HG03095 (cell line): ENCODE data around the gene ZNF213.

Source experiments
- ATAC-seq: cut with Tn5 transposase; IDR thresholded peaks from one replicate; pipeline ENCODE4 v1.9.1; 2021; ENCODE audit warnings: moderate library complexity; ENCODE audit not compliant: unreplicated experiment

Gene ZNF213, protein sequence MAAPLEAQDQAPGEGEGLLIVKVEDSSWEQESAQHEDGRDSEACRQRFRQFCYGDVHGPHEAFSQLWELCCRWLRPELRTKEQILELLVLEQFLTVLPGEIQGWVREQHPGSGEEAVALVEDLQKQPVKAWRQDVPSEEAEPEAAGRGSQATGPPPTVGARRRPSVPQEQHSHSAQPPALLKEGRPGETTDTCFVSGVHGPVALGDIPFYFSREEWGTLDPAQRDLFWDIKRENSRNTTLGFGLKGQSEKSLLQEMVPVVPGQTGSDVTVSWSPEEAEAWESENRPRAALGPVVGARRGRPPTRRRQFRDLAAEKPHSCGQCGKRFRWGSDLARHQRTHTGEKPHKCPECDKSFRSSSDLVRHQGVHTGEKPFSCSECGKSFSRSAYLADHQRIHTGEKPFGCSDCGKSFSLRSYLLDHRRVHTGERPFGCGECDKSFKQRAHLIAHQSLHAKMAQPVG

DNA sequence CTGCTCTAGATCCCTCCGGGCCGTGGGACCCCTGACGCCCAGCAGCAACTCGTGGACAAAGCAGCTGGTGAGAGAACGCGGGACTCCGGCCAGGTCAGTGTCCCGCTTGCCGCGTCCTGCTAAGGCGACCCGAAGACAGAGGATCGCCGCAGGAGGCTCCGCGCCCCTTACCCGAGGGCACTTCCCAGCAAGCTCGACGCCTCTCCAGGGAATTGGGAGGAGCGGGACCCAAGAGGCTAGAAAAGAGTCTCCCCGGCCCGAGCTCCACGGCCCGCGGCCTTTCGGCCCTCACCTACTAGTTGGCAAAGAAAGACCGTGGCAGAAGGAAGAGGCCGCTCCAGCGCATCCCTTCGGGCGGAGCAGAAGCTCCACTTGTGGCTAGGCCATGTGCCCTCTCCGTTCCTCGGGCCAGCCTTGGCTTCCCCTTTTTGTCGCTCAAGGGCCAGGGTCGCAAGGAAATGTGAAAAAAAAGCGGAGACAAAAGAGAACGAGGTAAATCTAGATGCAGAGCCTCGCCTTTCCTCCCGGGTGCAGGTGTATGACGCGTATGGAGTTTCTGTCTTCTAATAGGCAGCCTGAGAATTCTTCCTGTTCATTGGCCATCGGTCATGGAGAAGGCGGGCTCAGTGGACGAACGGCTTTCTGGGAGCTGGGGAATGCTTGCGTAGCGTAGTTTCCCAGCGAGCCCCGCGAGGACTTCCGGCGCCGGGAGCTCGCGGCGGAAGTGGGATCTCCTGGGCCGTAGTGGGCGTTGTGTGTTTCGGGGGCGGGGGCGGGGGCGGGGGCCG is at the start of gene ZNF213:
Gene ZNF213 (plus strand): TSS at position 692 of the 788 bp plus-strand sequence. CDS start 2,252 bp downstream, outside the sequence.
- peak; percentile 82 for ATAC-seq

DNA sequence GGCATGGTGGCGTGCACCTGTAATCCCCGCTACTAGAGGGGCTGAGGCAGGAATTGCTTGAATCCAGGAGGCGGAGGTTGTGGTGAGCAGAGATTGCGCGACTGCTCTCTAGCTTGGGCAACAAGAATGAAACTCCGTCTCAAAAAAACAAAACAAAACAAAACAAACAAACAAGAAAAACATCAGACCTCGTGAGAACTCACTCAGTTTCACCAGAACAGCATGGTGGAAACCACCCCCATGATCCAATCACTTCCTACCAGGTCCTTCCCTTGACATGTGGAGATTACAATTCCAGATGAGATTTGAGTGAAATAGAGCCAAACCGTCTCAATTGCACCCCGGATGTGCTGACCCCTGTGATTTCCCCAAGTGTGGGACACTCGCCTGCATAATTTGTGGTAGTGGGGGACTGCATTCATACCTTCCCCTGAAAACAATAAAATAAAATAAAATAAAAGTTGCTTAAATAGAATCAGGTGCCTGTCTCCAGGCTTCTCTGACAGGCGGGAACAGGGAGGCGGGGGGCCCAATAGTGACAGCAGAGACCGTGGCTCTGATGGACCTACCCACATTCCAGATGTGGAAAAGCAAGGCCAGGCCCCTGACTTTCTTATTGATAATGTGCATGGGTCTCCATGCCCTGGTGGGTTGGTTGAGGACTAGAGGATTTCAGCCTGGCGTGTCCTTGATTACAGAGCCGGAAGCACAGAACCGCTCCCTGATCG is 48.8 kb upstream of the ZNF213 start:
- ATAC-seq, result no peak

DNA sequence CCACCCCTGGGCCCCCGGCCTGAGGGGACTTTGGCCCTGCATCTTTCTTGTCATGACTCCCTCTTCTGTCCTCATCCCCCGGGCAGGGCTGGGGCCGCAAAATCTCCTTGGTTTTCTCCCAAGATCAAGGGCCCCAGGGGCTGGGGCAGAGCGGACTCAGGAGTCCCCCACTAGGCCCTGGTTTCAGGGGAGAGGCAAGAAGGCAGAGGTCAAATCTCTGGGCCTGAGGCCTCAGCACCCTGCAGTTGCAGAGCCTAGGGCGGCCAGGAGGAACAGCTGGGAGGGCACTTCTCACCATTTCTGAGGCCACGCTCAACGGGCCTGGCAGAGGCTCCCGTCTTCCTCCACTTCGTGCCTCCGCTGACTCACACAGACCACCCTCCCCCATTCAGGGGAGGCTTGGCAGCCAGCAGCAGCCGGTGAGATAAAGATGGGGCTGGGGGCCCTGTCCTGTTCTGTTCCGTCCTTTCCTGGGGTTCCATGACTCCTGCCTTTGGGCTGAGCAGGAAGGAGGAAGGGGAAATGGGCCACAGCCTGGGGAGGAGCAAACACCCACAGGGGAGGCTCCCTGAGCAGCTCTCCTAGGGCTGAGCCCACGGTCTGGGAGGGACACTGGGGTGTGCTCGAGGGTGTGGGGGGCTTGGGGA is 48.1 kb upstream of the ZNF213 start:
- ATAC-seq, result no peak

DNA sequence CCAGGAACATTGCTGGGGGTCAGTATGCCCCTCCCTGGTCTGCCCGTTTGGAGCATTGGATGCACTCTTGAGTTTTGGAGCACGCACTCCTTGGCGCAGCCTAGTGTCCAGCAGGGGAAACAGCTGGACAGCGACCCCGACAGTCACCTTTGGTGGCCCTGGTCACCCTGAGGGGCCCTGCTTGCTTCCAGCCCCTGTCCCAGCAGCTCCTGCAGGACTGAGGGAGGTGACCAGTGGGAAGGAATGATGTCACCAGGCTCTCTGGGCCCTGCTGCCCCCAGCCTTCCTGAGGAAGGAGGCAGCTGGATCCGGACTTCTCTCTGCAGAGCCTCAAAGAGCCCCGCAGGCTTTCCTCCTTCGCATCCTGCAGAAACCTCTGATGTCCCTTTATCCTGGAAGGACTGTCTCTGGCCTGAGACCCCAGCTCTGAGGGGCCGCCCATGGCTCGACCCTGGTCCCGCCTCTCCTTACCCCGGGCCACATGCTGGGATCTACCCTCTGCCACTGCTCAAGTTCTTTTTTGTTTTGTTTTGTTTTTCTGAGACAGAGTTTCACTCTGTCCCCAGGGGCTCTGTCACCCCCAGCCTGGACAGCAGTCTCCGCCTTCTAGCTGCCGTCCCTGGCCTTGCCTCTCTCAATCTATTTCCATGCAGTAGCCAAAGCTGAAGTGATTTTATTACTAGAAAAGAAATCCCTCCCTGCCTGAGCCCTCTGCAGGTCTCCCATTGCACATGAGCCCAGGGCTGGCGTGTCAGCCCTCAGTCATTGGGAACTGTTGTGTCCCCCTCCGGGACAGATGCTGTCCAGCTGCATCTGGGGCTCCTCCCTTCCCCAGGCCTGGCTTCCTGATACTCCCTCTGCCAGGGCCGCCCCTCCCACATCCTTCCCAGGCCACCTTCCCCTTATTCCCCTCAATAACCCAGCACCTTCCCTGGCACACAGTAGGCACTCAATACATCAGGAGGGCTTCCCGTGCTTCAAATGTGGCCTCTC is 47.3 kb upstream of the ZNF213 start:
- no peak for ATAC-seq

DNA sequence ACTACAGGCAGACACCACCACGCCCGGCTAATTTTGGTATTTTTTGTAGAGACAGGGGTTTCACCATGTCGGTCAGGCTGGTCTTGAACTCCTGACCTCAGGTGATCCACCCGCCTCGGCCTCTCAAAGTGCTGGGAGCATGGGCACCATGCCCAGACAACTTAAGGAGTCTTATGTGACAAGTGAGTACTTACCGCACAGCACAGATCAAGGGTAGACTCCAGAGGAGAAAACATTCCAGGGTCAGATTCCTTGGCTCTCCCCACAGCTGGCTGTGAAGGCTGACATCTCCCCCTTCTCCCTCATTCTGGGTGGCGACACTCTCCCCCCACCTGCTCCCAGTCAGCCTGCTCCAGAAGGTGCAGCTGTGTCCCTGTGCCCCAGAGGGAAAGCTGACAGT is 46.4 kb upstream of the ZNF213 start:
- no peak for ATAC-seq

DNA sequence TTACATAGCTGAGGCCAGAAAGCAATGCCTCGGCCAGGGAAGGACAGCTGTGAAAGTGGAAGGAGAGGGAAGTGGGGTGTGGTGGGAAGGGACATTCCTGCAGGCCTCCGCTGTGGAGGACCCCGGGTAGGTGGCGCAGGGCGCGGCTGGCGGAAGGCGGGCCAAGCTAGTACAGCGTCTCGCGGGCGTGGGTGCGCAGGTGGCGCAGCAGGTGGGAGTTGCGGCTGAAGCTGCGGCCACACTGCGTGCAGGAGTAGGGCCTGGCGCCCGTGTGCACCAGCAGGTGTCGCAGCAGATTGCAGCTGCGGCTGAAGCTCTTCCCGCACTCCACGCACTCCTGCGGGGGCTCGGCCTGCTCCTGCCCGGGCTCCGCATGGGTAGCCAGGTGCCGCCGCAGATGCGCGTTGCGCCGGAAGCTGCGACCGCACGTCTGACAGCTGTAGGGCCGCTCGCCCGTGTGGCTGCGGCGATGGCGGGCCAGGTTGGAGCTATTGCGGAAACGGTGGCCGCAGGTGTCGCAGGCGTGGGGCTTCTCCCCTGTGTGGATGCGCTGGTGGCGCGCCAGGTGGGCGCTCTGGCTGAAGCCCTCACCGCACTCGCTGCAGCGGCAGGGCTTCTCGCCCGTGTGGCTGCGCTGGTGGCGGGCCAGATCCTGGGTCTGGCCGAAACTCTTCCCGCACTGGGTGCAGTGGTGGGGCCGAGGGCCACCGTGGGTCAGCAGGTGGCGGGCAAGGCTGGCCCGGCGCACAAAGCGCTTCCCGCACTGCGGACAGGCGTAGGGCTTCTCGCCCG is 45.7 kb upstream of the ZNF213 start:
- no peak for ATAC-seq

DNA sequence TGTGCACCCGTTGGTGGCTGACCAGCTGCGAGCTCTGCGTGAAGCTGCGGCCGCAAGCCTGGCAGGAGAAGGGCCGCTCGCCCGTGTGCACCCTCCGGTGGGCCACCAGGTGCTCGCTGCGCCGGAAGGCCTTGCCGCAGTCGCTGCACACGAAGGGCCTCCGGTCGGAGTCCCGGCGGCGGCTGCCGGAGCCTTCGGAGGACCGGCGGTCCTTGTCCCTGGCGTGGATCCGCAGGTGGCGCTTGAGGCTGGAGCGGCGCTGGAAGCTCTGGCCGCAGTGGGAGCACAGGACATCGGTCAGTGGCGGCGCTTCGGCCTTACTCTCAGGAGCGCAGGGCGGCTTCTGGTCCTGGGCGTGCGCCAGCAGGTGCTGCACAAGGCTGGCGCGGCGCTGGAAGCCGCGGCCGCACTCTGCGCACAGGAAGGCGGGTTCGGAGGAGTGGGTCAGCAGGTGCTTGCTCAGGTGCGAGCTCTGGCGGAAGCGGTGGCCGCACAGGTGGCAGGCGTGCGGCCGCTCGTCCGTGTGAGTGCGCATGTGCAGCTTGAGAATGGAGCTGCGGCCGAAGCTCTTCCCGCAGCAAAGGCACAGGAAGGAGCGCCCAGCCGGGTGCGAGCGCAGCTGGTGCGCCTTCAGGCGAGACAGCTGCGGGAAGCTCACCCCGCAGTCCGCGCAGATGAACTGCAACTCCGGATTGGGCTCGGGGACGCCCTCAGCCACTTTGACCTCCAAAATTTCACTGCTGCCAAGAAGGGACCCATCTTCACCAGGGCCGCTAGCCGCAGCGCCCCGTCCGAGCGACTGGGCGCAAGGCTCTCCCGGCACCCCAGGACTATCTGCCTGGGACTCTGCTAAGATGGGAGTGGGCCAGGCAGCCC is 44.9 kb upstream of the ZNF213 start:
- ATAC-seq, result no peak

DNA sequence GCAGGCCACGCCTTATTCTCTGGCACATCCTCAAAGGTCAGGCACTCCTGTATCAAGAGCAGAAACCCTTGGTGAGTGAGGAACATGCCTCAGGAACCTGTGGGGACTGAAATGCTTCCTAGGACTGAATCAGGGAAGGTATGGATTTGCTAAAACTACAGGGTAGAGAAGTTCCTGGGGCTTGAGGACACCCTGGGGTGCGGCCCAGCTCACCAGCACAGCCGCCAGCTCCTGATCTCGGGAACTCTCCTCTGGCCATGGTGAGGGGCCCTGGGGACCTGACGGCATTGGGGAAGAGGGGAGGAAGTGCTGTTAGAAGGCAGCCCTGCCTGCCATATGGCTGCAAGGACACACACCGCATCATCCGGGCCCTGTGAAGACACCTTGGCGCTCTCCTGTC is 43.3 kb upstream of the ZNF213 start:
- no peak for ATAC-seq

DNA sequence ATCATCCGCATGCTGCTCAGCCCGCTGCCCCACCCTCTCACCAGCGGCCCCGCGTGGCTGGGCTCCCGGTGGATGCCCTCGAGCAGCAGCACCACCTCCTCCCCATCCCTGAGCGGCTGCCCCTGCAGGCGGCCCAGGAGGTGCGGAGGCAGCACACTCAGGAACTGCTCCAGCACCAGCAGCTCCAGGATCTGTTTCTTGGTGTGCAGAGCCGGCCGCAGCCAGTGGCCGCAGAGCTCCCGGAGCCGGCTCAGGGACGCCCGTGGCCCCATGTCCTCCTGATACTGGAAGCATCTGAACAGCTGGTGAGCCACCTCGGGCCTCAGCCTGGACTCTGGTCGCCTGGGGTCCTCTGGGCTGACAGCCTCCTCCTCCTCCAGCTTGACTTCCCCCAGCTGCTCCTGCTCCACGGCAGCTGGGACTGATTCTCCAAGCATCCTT is 42.3 kb upstream of the ZNF213 start:
- no peak for ATAC-seq

DNA sequence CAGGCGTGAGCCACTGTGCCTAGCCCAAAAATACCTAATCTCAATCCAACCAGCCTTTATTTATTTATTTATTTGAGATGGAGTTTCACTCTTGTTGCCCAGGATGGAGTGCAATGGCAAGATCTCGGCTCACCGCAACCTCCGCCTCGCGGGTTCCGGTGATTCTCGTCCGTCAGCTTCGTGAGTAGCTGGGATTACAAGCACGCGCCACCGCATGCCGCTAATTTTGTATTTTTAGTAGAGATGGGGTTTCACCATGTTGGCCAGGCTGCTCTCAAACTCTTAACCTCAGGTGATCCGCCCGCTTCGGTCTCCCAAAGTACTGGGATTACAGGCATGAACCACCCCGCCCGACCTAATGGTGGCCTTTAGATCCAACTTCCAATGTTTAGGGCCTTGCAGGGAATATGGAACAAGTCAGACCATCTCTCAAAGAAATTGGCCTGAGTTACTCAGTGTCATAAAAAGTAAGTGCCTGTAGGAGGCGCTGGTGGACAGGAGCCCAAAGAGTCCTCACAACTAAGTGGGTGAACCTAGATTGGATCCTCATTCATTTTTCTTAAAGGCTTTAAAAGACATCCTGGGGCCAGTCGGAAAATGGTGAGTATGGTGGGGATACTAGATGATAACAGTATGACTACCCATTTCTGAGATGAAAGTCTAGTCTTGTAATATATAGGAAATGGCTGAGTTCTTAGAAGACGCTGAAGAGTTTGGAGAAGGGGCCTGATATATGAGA is 40.4 kb upstream of the ZNF213 start:
- ATAC-seq, result no peak

DNA sequence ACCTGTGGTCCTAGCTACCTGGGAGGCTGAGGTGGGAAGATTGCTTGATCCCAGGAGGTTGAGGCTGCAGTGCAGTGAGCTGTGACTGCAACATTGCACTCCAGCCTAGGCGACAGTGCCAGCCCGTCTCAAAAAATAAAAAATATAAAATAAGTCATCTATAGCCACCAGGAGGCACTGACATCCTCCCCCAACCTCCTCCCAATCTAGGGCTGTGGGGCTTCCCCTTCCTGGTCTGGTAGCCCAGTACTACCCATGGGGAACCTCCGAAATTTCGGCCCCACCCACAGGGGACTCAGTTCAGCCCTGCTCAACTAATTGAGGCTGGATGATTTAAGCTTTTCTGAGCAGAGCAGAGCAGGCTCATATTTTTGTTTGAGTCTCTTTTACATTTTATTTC is 39.0 kb upstream of the ZNF213 start:
- peak; percentile 58 for ATAC-seq

DNA sequence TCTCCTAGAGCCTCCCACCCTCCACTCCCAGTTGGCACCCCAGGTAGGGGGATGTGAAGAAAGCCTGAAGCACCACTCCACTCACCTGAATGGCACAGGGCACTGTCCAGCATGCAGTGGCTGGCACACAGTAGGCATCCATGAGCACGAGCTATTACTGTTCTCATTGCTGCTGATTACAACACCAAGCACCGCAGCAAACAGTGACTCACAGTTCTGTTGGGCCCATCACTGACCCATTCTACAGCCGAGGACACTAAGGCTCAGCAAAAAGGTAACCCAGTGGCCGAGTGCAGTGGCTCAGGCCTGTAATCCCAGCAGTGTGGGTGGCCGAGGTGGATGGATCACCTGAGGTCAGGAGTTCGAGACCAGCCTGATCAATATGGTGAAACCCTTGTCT is 38.5 kb upstream of the ZNF213 start:
- ATAC-seq, result no peak

DNA sequence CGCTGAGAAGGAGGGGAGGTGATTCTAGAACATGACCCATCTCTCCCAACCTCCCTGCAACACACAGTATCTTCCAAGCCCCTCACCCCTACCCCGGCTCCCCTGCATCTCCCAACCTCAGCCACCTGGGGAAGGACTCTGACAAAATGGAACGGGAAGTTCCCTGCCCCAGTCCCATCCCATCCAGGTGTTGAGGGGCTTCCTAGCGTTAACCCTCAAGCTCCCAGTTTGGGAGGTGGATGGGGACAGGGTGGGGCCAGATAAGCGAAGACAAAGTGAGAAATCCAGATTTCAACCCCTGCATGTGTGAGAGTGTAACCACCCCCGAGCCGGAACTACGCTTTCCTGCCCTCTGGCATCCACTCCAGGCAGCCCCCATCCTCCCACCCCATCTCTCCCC is 37.6 kb upstream of the ZNF213 start:
- no peak for ATAC-seq

DNA sequence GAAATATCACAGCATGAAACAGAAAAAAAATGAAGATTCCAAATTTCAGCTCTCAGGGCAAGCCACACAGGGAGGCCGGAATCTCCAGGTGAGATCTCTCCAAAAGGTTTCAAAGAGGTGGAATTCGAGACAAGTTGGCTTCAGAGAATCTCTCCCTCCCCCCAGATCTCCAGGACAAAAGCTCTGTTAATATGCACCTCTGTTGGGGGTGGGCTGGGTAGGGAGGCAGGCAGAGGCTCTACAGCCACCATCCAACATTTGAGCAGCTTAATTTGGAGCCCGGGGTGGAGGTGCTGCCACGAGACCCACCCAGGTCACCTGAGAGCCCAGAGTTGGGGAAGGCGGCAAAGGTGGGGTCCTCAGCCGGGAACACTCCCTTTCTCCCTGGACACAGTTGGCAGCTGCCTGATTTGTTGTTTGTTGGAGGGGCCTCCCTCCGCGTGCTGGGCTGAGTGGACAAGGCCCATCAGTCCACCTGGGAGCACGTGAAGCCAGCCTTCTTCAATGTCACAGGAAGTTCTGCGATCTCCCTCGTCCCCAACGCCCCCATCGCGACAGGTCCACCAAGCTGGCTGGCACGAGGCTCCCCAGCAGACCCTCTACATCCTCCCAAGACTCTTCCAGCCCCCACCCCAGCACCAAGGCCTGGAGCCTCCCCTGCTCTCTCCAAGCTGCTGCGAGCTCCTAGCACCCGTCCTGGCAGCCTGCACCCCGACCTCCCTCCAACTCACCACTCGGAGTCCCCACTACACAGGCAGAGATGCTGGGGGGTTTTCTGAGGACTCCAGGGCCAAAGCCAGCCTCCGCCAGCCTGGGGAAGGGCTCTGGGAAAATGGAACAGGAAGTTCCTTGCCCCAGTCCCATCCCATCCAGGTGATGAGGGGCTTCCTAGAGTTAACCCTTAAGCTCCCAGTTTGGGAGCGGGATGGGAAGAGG is 36.1 kb upstream of the ZNF213 start, which contains the start of gene ZSCAN10:
Gene ZSCAN10 (minus strand): TSS at position 836 of the 936 bp plus-strand sequence. CDS start 6,357 bp downstream, outside the sequence.
- no peak for ATAC-seq

DNA sequence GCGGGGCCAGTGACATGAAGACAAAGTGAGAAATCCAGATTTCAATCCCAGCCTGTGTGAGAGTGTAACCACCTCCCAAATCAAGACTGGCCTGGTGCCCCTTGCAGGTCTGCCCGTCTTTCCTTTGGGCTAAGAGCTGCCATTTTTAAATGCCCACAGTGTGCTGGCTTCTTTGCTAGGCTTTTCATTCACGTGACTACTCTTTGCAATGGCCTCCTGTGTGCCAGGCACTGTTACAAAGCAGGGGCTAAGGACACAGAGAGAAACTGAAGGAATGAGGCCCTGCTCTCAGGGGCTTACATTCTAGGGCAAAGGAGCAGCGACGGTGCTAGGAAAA is 35.5 kb upstream of the ZNF213 start:
- ATAC-seq, result no peak
